Measurements from ENCODE around the gene DYNAP. TPM values are rescaled to one million over a fixed set of nuclear protein-coding genes. Genes with fewer than 3 reads are reported as not detected.

Gene DYNAP
- polyA plus RNA-seq, 3 donors: not detected

DNA sequence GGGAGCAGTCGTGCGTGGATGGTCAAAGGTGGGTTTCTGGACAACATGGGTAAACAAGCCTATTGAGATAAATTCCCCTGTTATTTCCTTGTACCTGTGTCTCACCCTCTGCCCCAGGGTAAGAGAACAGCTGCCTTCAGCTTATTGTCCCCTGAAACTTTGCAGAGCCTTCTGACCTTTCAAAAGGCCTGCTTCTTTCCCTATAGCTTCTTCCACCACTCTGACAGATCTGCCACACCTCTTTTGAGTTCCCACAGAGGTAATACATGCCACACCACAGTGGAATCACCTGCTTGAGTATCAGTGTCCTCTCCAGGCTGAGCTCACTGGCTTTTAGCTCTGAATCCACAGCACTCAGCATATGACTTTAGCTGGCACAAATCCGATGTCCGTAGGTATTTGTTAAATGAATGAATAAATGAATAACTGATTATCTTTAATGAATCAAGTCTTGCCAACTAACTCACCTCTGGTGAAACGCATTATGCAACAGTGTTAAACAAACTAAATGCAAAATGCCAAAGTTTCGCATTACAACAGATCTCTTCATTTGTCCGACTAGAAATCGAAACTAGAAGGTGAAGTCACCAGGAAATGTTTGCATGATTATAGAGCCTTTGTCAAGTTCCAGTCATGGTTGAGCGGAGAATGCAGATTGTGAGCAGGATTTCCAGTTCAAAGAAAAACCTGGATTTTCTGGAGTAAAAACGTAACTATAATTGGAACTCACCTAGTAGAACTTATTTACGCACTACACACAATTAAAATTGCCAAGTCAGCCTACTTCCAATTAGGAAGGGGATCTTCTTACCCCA is 16.4 kb downstream of the DYNAP start:
- Mint-ChIP-seq H3K9me3 (no peaks in the 10 kb centered on the region), H3K27ac (no peak overlapping the region), H3K4me3 (peak overlapping the region; percentile 32 to 77), H3K36me3 (no peaks in the 10 kb centered on the region), H3K4me1 (peaks cover 17% of the 10 kb centered on the region), H3K27me3 (ENCODE audit: low read depth in 3 of 3) (peaks cover 4 to 12% (median 8%) of the 10 kb centered on the region in 3 donors)
- no peaks in the 10 kb centered on the region for H3K9me3 ChIP-seq (replicated peaks in 1 of 2; ENCODE audit: control insufficient read depth in 1 of 2, insufficient read depth in 1 of 2, low read length in 2 of 2)
- H3K9ac ChIP-seq (ENCODE audit: insufficient read depth, low read length, poor library complexity, severe bottlenecking): no peak overlapping the region
- no peaks in the 10 kb centered on the region for H4K20me1 ChIP-seq (ENCODE audit: insufficient read depth, low read length)
- DNase-seq: no peak
- peak overlapping the region; percentile 10 for H2AFZ ChIP-seq (ENCODE audit: insufficient read depth, low read depth, low read length, poor library complexity, severe bottlenecking)
- TF ChIP-seq, protein P1, sequence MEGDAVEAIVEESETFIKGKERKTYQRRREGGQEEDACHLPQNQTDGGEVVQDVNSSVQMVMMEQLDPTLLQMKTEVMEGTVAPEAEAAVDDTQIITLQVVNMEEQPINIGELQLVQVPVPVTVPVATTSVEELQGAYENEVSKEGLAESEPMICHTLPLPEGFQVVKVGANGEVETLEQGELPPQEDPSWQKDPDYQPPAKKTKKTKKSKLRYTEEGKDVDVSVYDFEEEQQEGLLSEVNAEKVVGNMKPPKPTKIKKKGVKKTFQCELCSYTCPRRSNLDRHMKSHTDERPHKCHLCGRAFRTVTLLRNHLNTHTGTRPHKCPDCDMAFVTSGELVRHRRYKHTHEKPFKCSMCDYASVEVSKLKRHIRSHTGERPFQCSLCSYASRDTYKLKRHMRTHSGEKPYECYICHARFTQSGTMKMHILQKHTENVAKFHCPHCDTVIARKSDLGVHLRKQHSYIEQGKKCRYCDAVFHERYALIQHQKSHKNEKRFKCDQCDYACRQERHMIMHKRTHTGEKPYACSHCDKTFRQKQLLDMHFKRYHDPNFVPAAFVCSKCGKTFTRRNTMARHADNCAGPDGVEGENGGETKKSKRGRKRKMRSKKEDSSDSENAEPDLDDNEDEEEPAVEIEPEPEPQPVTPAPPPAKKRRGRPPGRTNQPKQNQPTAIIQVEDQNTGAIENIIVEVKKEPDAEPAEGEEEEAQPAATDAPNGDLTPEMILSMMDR (IDR thresholded peaks at IDR 0.05): no peak
- no peaks in the 10 kb centered on the region for H3K79me2 ChIP-seq (ENCODE audit: insufficient read depth, low read length)
- no peaks in the 10 kb centered on the region for H3K27me3 ChIP-seq (ENCODE audit: control insufficient read depth in 2 of 2, insufficient read depth in 2 of 2, low read length in 2 of 2)
- intact Hi-C loops (cut with micrococcal nuclease): no loop called here
- H3K4me1 ChIP-seq (ENCODE audit: control insufficient read depth in 1 of 2, insufficient read depth in 2 of 2, low read length in 2 of 2): peaks cover 0 to 3% of the 10 kb centered on the region in 2 donors
- peak overlapping the region; percentile 41 for H3K4me2 ChIP-seq (replicated peaks; ENCODE audit: extremely low read depth, low read length, poor library complexity, severe bottlenecking)
- H3K36me3 ChIP-seq (replicated peaks in 1 of 2; ENCODE audit: control insufficient read depth in 1 of 2, insufficient read depth in 2 of 2, low read length in 2 of 2): no peaks in the 10 kb centered on the region
- no peak overlapping the region for H3K27ac ChIP-seq (ENCODE audit: low read depth in 1 of 2, low read length in 2 of 2)
- 90% methylated on average over 2 of the region's 11 CpGs for WGBS (ENCODE audit: insufficient coverage)
- peak overlapping the region in 2 of 3 experiments; percentile 34 to 62 for H3K4me3 ChIP-seq (replicated peaks in 1 of 3; ENCODE audit: low read depth in 2 of 3, low read length in 3 of 3)

DNA sequence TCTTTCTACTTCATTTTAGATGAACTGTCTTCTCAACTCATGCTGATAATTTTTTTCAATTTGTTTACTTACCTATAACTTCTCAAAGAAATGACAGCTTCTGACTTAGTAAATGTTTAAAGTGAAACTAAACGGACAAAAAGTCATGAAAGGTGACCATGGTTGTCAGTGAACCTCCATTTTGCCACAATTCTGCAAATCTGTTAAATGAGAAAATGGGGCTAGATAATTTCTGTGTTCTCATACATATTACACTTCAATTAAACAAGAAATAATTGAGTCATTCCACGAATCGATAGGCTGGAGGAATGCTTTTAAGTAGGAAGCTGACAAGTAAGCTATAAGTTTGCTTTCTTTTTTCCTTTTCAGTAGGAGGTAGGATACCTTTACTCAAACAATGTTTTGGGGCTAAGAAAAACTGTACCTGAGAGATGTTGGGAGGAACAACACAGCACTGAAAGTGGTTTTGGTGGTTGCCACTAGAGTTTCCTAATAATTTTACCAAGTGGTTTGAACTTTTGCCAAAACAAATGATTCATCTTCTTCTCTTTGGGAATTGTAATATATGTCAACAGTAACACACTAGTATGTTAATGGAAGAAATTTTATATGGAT is 17.1 kb downstream of the DYNAP start:
- WGBS (ENCODE audit: insufficient coverage): no CpG with 5 or more reads among the region's 3 CpGs

More for the DNA sequence above, 17.1 kb downstream of the DYNAP start:
- no peak for DNase-seq
- Histone ChIP-seq H2AFZ (ENCODE audit: insufficient read depth, low read depth, low read length, poor library complexity, severe bottlenecking) (no peak overlapping the region), H3K36me3 (replicated peaks in 1 of 2; ENCODE audit: control insufficient read depth in 1 of 2, insufficient read depth in 2 of 2, low read length in 2 of 2) (no peaks in the 10 kb centered on the region), H3K27me3 (ENCODE audit: control insufficient read depth in 2 of 2, insufficient read depth in 2 of 2, low read length in 2 of 2) (no peaks in the 10 kb centered on the region), H3K9me3 (replicated peaks in 1 of 2; ENCODE audit: control insufficient read depth in 1 of 2, insufficient read depth in 1 of 2, low read length in 2 of 2) (no peaks in the 10 kb centered on the region), H3K4me3 (replicated peaks in 1 of 3; ENCODE audit: low read depth in 2 of 3, low read length in 3 of 3) (peak overlapping the region in 2 of 3 experiments; percentile 34 to 62), H3K9ac (ENCODE audit: insufficient read depth, low read length, poor library complexity, severe bottlenecking) (no peak overlapping the region), H3K4me2 (replicated peaks; ENCODE audit: extremely low read depth, low read length, poor library complexity, severe bottlenecking) (peak overlapping the region; percentile 41), H3K27ac (ENCODE audit: low read depth in 1 of 2, low read length in 2 of 2) (no peak overlapping the region), H4K20me1 (ENCODE audit: insufficient read depth, low read length) (no peaks in the 10 kb centered on the region), H3K4me1 (ENCODE audit: control insufficient read depth in 1 of 2, insufficient read depth in 2 of 2, low read length in 2 of 2) (peaks cover 0 to 3% of the 10 kb centered on the region in 2 donors), H3K79me2 (ENCODE audit: insufficient read depth, low read length) (no peaks in the 10 kb centered on the region)
- H3K27me3 Mint-ChIP-seq (ENCODE audit: low read depth in 3 of 3): peaks cover 4 to 12% (median 10%) of the 10 kb centered on the region in 3 donors
- no peaks in the 10 kb centered on the region for H3K36me3 Mint-ChIP-seq
- TF ChIP-seq, protein P1 (IDR thresholded peaks at IDR 0.05): no peak
- H3K4me1 Mint-ChIP-seq: peaks cover 17% of the 10 kb centered on the region
- H3K4me3 Mint-ChIP-seq: peak overlapping the region in 1 of 2 donors; percentile 77
- H3K9me3 Mint-ChIP-seq: peaks cover 0 to 1% (median 0%) of the 10 kb centered on the region in 7 donors
- H3K27ac Mint-ChIP-seq: no peak overlapping the region
- intact Hi-C loops (cut with micrococcal nuclease): no loop called here
